Upper lobe of left lung (tissue), 4 donors: ENCODE measurements around the gene MACROD1.

Source experiments
- POLR2A ChIP-seq, 4 donors: fragments of 450-650 bp; IDR thresholded peaks; one replicate each; pipeline ENCODE4 v1.5.1; 2016 to 2017; ENCODE audit warnings: antibody characterized with exemption in 4 of 4, mild to moderate bottlenecking in 2 of 4
- POLR2AphosphoS5 ChIP-seq, 2 donors: sonication (generic); formaldehyde crosslinking; IDR thresholded peaks; one replicate each; pipeline ENCODE4 v1.5.1; 2017; ENCODE audit warnings: antibody characterized with exemption in 2 of 2
- TF ChIP-seq, protein P1 (sequence below), 6 experiments: fragments of 450-650 bp in 4 of 6; fragments of 200-600 bp in 2 of 6; sonication (generic) in 2 of 6; IDR thresholded peaks; one replicate each; pipeline ENCODE4 v1.5.1; 2016 to 2019; ENCODE audit warnings: antibody characterized with exemption in 6 of 6

DNA sequence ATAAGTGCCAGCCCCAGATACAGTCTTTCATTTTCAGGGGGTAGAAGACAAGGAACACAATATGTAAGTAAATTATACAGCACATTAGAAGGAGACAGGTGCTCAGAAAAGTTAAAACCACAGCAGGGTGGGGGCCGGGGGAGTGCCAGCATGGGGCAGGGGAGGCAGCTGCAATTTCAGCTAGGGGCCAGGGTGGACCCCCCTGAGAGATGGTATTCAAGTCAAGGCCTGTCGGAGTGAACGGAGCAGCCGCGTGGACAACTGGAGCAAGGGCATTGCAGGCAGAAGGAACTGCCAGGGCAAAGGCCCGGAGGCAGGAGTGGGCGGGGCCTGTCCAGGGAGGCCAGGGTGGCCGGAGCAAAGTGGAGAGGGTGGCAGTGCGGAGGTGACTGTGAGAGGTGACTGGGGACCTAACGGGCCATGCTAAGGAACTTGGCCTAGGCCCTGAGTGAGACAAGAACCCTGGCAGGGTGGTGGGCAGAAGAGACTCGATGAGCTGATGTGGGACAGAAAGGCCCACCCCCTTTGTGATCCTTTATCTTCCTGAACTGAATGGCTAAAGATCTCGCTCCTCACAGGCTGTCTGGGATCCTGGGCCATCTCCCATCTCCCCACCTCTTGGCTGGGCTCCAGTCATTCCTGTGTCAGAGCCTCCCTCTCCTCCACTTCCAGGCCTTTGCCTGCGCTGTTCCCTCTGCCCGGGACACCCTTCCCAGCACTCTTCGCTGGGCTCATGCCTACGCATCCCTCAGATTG lies 152.6 kb downstream of the MACROD1 start:
- TF ChIP-seq, protein P1, sequence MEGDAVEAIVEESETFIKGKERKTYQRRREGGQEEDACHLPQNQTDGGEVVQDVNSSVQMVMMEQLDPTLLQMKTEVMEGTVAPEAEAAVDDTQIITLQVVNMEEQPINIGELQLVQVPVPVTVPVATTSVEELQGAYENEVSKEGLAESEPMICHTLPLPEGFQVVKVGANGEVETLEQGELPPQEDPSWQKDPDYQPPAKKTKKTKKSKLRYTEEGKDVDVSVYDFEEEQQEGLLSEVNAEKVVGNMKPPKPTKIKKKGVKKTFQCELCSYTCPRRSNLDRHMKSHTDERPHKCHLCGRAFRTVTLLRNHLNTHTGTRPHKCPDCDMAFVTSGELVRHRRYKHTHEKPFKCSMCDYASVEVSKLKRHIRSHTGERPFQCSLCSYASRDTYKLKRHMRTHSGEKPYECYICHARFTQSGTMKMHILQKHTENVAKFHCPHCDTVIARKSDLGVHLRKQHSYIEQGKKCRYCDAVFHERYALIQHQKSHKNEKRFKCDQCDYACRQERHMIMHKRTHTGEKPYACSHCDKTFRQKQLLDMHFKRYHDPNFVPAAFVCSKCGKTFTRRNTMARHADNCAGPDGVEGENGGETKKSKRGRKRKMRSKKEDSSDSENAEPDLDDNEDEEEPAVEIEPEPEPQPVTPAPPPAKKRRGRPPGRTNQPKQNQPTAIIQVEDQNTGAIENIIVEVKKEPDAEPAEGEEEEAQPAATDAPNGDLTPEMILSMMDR (IDR thresholded peaks at IDR 0.05): no peak
- TF ChIP-seq POLR2AphosphoS5 (IDR thresholded peaks at IDR 0.05): no peak
- TF ChIP-seq POLR2A (IDR thresholded peaks at IDR 0.05): no peak
